B cell (primary cell): ENCODE measurements around the gene SLC37A1. TPM values are rescaled to one million over a fixed set of nuclear protein-coding genes. Genes with fewer than 3 reads are reported as not detected.
A peak's percentile ranks its signal among the peaks of the same experiment; 100 is the strongest.

Experiments used
- ATAC-seq: fragments of 200-7000 bp; cut with Tn5 transposase; one replicate; pipeline ENCODE4 v1.10.0; 2021; ENCODE audit warnings: low read depth, mild to moderate bottlenecking, moderate number of reproducible peaks, moderate library complexity
- CTCF ChIA-PET: fragments of 350-600 bp; sonication (Branson Sonifier 250); formaldehyde crosslinking; loops from one replicate; lab custom pipeline; 2021; ENCODE audit warnings: antibody characterized with exemption, inconsistent platforms; lab: Charles Lee
- POLR2A ChIA-PET: fragments of 350-600 bp; sonication (Branson Sonifier 250); formaldehyde crosslinking; loops from one replicate; lab custom pipeline; 2021; ENCODE audit warnings: antibody characterized with exemption; lab: Charles Lee
- DNase-seq: peaks from one replicate; pipeline ENCODE4 v3.0.0; 2013
- H2AFZ ChIP-seq: 2 replicates; pipeline ENCODE4 v1.6.1; 2012; ENCODE audit warnings: mild to moderate bottlenecking, low read depth, low read length; ENCODE audit not compliant: insufficient read depth, poor library complexity, severe bottlenecking
- H3K27ac ChIP-seq, 2 donors: 1 replicate in 1 of 2; 2 replicates in 1 of 2; pipeline ENCODE4 v1.5.1; 2012 to 2013; ENCODE audit warnings: low read length in 2 of 2, mild to moderate bottlenecking in 2 of 2, moderate library complexity in 1 of 2
- H3K27me3 ChIP-seq, 4 experiments: fragments of 200-600 bp in 1 of 4; sonication (generic) in 1 of 4; replicated peaks in 1 of 4; 1 replicate in 2 of 4; 2 replicates in 2 of 4; pipeline versions ENCODE4 v1.6.1 to v1.7.0; 2013 to 2016; ENCODE audit warnings: low read length in 3 of 4, mild to moderate bottlenecking in 2 of 4, mixed read lengths in 1 of 4, moderate library complexity in 1 of 4; ENCODE audit not compliant: insufficient read depth in 4 of 4, control insufficient read depth in 3 of 4; ENCODE audit errors: control extremely low read depth in 1 of 4
- H3K36me3 ChIP-seq, 2 experiments: replicated peaks in 1 of 2; 1 replicate in 1 of 2; 2 replicates in 1 of 2; pipeline versions ENCODE4 v1.6.1 to v1.7.1; 2013; ENCODE audit warnings: low read length in 1 of 2; ENCODE audit not compliant: insufficient read depth in 2 of 2, control insufficient read depth in 1 of 2; ENCODE audit errors: control extremely low read depth in 1 of 2, extremely low read depth in 1 of 2
- H3K4me1 ChIP-seq, 2 donors: fragments of 200-600 bp in 1 of 2; sonication (generic) in 1 of 2; 1 replicate in 1 of 2; 2 replicates in 1 of 2; pipeline versions ENCODE4 v1.5.1 to v1.6.1; 2013 to 2017; ENCODE audit warnings: low read length in 2 of 2; ENCODE audit not compliant: control insufficient read depth in 2 of 2, insufficient read depth in 2 of 2
- H3K4me2 ChIP-seq: replicated peaks from 2 replicates; pipeline ENCODE3; 2012; ENCODE audit warnings: mild to moderate bottlenecking, low read depth, low read length; ENCODE audit not compliant: poor library complexity, severe bottlenecking
- H3K4me3 ChIP-seq, 5 experiments: fragments of 200-600 bp in 1 of 5; sonication (generic) in 1 of 5; 1 replicate in 3 of 5; 2 replicates in 2 of 5; pipeline versions ENCODE4 v1.5.1 to v1.7.0; 2011 to 2016; ENCODE audit warnings: low read length in 4 of 5, mild to moderate bottlenecking in 4 of 5, low read depth in 2 of 5, control low read depth in 1 of 5, moderate library complexity in 1 of 5; ENCODE audit not compliant: insufficient read depth in 1 of 5; ENCODE audit errors: control extremely low read depth in 1 of 5, extremely low read depth in 1 of 5
- H3K79me2 ChIP-seq: fragments of 200-600 bp; sonication (generic); one replicate; pipeline ENCODE4 v1.6.0; 2016; ENCODE audit warnings: low read length; ENCODE audit not compliant: control insufficient read depth, insufficient read depth
- H3K9ac ChIP-seq: fragments of 200-600 bp; sonication (generic); 2 replicates; pipeline ENCODE4 v1.6.1; 2017; ENCODE audit warnings: mild to moderate bottlenecking, low read length, moderate library complexity
- H3K9me3 ChIP-seq, 3 donors: one replicate each; pipeline versions ENCODE4 v1.6.1 to v1.7.1; 2013; ENCODE audit warnings: low read length in 2 of 3; ENCODE audit not compliant: control insufficient read depth in 2 of 3, insufficient read depth in 1 of 3; ENCODE audit errors: control extremely low read depth in 1 of 3
- H4K20me1 ChIP-seq: 2 replicates; pipeline ENCODE4 v1.6.0; 2012; ENCODE audit warnings: mild to moderate bottlenecking, low read length; ENCODE audit not compliant: insufficient read depth, control insufficient read depth, poor library complexity, severe bottlenecking
- H3K27ac Mint-ChIP-seq: one replicate; pipeline ENCODE4 v1.8.0; 2021; ENCODE audit warnings: mixed read lengths
- H3K27me3 Mint-ChIP-seq: one replicate; pipeline ENCODE4 v1.8.0; 2021; ENCODE audit warnings: mixed read lengths
- H3K4me1 Mint-ChIP-seq: one replicate; pipeline ENCODE4 v1.8.0; 2021; ENCODE audit warnings: mixed read lengths
- H3K4me3 Mint-ChIP-seq: one replicate; pipeline ENCODE4 v1.8.0; 2021; ENCODE audit warnings: mixed read lengths
- H3K9me3 Mint-ChIP-seq: one replicate; pipeline ENCODE4 v1.8.0; 2022; ENCODE audit warnings: mixed read lengths; ENCODE audit not compliant: insufficient read depth
- EZH2 ChIP-seq: IDR thresholded peaks from 2 replicates; pipeline ENCODE4 v1.6.1; 2012; ENCODE audit warnings: borderline replicate concordance, low read depth, mild to moderate bottlenecking, moderate library complexity, low read length; ENCODE audit not compliant: insufficient read depth, poor library complexity, severe bottlenecking
- WGBS: methylation state at CpG from one replicate; pipeline ENCODE4 v1.1.5; 2013; ENCODE audit warnings: missing lambda C conversion rate; ENCODE audit not compliant: insufficient coverage; 5-methylcytosine and 5-hydroxymethylcytosine counted together
- intact Hi-C: fragments of 100-400 bp; cut with micrococcal nuclease; formaldehyde crosslinking; loops from one replicate; pipeline ENCODE4 v1.10.0; 2022
- polyA plus RNA-seq: library from polyadenylated mRNA; depleted of rRNA; stranded (reverse); fragments of >200 nt; gene quantifications from 2 replicates; pipeline ENCODE4 v1.2.3, GENCODE V29; 2012
- total RNA-seq, 2 donors: library from RNA; stranded (reverse); fragments of 120-200 nt in 1 of 2; gene quantifications; 1 replicate in 1 of 2; 2 replicates in 1 of 2; pipeline versions ENCODE4 v1.2.3 to v1.2.4, GENCODE V29; 2013 to 2022
- TF ChIP-seq, protein P1 (sequence below): fragments of 200-600 bp; IDR thresholded peaks from one replicate; pipeline ENCODE4 v1.8.0; 2022; ENCODE audit warnings: antibody characterized with exemption, mild to moderate bottlenecking

SLC37A1 gene
- total and polyA plus RNA-seq, 2 donors (not counting 1 experiment from before 2014, with no cell fraction given): 38.1 to 60.2 TPM

GRCh38 chr21:42496839-42497202 is 16.8 kb upstream of the SLC37A1 start:
- peak overlapping the region; percentile 86 for H2AFZ ChIP-seq
- H3K27ac Mint-ChIP-seq: peak overlapping the region; percentile 89
- peaks cover 0 to 5% (median 0%) of the 10 kb centered on the region in 4 experiments for H3K27me3 ChIP-seq
- 13% methylated on average over 13 of the region's 19 CpGs for WGBS
- no peaks in the 10 kb centered on the region for H3K9me3 Mint-ChIP-seq
- peaks cover 4% of the 10 kb centered on the region for H3K27me3 Mint-ChIP-seq
- ChIA-PET POLR2A (interaction anchor here (1.1 kb wide), 1 partner anchor 40 kb away, joined by 4 read pairs; no protein-coding TSS in a partner anchor), CTCF (interaction anchor here (0.9 to 1.6 kb wide), 3 partner anchors 15 to 41 kb away, joined by 3 to 6 read pairs (median 6); no protein-coding TSS in a partner anchor)
- DNase-seq: no peak
- peak overlapping the region; percentile 57 to 78 (median 72) for H3K4me3 ChIP-seq
- intact Hi-C loops: loop anchor here (1.0 kb wide), 4 partner anchors 17 to 39 kb away; no protein-coding TSS in a partner anchor
- H3K27ac ChIP-seq: peak overlapping the region; percentile 66 to 85
- H3K36me3 ChIP-seq: no peaks in the 10 kb centered on the region
- H3K4me1 Mint-ChIP-seq: peaks cover 15% of the 10 kb centered on the region
- no peak for TF ChIP-seq EZH2
- TF ChIP-seq, protein P1, sequence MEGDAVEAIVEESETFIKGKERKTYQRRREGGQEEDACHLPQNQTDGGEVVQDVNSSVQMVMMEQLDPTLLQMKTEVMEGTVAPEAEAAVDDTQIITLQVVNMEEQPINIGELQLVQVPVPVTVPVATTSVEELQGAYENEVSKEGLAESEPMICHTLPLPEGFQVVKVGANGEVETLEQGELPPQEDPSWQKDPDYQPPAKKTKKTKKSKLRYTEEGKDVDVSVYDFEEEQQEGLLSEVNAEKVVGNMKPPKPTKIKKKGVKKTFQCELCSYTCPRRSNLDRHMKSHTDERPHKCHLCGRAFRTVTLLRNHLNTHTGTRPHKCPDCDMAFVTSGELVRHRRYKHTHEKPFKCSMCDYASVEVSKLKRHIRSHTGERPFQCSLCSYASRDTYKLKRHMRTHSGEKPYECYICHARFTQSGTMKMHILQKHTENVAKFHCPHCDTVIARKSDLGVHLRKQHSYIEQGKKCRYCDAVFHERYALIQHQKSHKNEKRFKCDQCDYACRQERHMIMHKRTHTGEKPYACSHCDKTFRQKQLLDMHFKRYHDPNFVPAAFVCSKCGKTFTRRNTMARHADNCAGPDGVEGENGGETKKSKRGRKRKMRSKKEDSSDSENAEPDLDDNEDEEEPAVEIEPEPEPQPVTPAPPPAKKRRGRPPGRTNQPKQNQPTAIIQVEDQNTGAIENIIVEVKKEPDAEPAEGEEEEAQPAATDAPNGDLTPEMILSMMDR: no peak
- peaks cover 11 to 13% of the 10 kb centered on the region in 2 donors for H3K4me1 ChIP-seq
- no peaks in the 10 kb centered on the region for H4K20me1 ChIP-seq
- no peaks in the 10 kb centered on the region for H3K79me2 ChIP-seq
- H3K4me2 ChIP-seq: peak overlapping the region; percentile 89
- no peaks in the 10 kb centered on the region for H3K9me3 ChIP-seq
- H3K4me3 Mint-ChIP-seq: peak overlapping the region; percentile 94
- no peak for ATAC-seq
- H3K9ac ChIP-seq: peak overlapping the region; percentile 85

DNA sequence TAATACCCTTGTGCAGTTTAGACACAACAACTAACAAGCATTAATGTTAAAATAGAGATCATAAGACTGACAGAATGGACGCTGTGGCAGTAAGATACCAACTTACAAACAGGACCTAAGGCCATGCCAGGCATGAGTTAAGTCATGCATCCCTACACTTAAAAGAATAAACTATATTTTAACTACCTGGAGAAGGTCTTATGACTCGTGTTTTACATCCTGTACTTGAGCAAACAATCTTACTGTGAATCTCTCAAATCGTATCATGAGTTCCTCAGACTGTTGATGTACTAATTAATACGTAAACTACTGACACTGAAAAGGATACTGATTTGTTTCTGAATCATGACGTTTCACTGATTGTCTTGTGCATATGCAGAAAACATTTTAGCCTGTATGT is 15.6 kb upstream of the SLC37A1 start:
- Mint-ChIP-seq H3K9me3 (no peaks in the 10 kb centered on the region), H3K4me1 (peaks cover 15% of the 10 kb centered on the region), H3K27me3 (no peaks in the 10 kb centered on the region), H3K27ac (no peak overlapping the region), H3K4me3 (peak overlapping the region; percentile 33)
- Histone ChIP-seq H3K4me2 (no peak overlapping the region), H3K27ac (no peak overlapping the region), H4K20me1 (no peaks in the 10 kb centered on the region), H3K79me2 (no peaks in the 10 kb centered on the region), H3K9me3 (no peaks in the 10 kb centered on the region), H3K4me1 (peaks cover 11 to 14% of the 10 kb centered on the region in 2 donors), H3K9ac (no peak overlapping the region), H3K4me3 (no peak overlapping the region), H3K27me3 (peaks cover 0 to 5% (median 0%) of the 10 kb centered on the region in 4 experiments), H2AFZ (no peak overlapping the region), H3K36me3 (no peaks in the 10 kb centered on the region)
- ATAC-seq (no peak), DNase-seq (no peak)
- CTCF ChIA-PET: interaction anchor here (1.4 to 1.6 kb wide), 2 partner anchors 31 to 40 kb away, joined by 3 to 6 read pairs; no protein-coding TSS in a partner anchor
- POLR2A ChIA-PET: no interaction called here
- intact Hi-C loops: no loop called here
- no CpG with 5 or more reads among the region's 5 CpGs for WGBS
- TF ChIP-seq, protein P1: no peak
